Activated T-helper 2 cell treated with anti-CD3 and anti-CD28 coated beads, Interferon-gamma antibody, Interleukin-2, Interleukin-4, amounts not matched to agents 10 μg/mL and 5 μg/mL and 100 μg/mL, durations not matched to agents 14 hours and 24 hours and 36 hours (primary cell): Measurements from ENCODE around the gene AP1S2. TPM values are rescaled to one million over a fixed set of nuclear protein-coding genes. Genes with fewer than 3 reads are reported as not detected.

ENCODE experiments used
- DNase-seq: peaks from one replicate; pipeline ENCODE4 v3.0.0; 2021; ENCODE audit warnings: low spot score
- H3K27ac Mint-ChIP-seq: one replicate; pipeline ENCODE4 v1.8.0; 2021; ENCODE audit warnings: mixed read lengths
- H3K27me3 Mint-ChIP-seq: one replicate; pipeline ENCODE4 v1.8.0; 2021; ENCODE audit warnings: low read depth, mixed read lengths
- H3K36me3 Mint-ChIP-seq: one replicate; pipeline ENCODE4 v1.8.0; 2021; ENCODE audit warnings: low read depth, mixed read lengths
- H3K4me1 Mint-ChIP-seq: one replicate; pipeline ENCODE4 v1.8.0; 2021; ENCODE audit warnings: low read depth, mixed read lengths
- H3K4me3 Mint-ChIP-seq: one replicate; pipeline ENCODE4 v1.8.0; 2021; ENCODE audit warnings: low read depth, mild to moderate bottlenecking, moderate library complexity, mixed read lengths
- H3K9me3 Mint-ChIP-seq: one replicate; pipeline ENCODE4 v1.8.0; 2021; ENCODE audit warnings: mixed read lengths
- intact Hi-C: fragments of 100-400 bp; cut with micrococcal nuclease; formaldehyde crosslinking; loops from one replicate; pipeline ENCODE4 v1.15.1; 2023
- total RNA-seq: library from RNA; stranded (reverse); gene quantifications from 2 replicates; pipeline ENCODE4 v1.2.3, GENCODE V29; 2022

The AP1S2 gene
- total RNA-seq, 1 donor from 2014 or later, result 33.8 TPM

DNA sequence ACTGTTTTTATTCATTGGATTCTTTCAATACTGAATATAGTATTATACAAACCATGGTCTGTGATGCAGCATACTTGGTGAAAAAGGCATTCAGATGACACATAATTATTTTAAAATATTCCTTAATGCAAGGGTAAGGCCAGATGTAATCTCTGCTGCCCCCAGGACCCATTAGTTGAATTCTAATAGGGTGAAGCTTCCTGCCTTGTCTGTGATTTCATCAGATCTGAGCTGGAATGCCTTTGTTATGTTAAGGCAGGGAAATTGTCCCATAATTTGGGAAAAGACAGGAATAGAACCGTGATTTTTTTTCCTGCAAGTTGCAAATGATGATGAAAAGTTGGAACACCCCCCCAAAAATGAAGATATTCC, 38.2 kb downstream of the AP1S2 start:
- Mint-ChIP-seq H3K4me1 (peaks cover 43% of the 10 kb centered on the region), H3K9me3 (no peaks in the 10 kb centered on the region), H3K36me3 (peaks cover 65% of the 10 kb centered on the region), H3K27me3 (no peaks in the 10 kb centered on the region), H3K4me3 (no peak overlapping the region), H3K27ac (peak overlapping the region; percentile 92)
- DNase-seq, result no peak
- intact Hi-C loops, result loop anchor here (2.0 to 5.0 kb wide), 4 partner anchors 38 to 78 kb away; partner anchors contain the start of genes AP1S2 and CA5B

DNA sequence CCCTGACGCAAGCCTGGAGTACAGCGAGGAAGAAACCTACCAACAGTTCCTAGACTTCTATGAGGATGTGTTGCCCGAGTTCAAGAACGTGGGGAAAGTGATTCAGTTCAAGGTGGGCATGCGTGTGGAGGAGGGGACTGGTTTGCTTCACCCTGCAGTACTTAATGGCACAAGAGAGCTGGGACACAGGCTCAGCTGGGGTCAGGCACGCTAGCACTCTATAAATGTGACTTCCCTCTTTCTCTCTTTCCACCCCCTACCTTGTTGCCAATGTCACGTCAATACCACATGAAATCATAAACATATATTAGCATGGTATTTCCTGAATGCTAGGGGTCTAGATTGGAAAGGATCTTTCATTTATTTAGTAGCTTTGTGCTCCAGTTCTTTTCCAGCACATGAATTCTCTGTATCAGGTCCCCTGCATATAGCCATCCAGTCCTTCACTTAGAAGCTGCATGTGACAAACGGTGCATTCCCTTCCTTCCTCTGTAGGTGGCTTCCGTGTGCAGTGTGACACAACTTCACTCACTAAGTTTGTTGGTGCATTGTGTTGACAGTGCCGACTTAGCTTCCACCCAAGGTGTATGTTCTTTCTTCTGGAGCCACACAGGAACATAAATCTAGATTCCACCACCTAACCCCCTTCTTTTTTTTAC, 38.7 kb downstream of the AP1S2 start:
- Mint-ChIP-seq H3K4me3 (no peak overlapping the region), H3K36me3 (peaks cover 65% of the 10 kb centered on the region), H3K27me3 (no peaks in the 10 kb centered on the region), H3K27ac (peak overlapping the region; percentile 92), H3K4me1 (peaks cover 41% of the 10 kb centered on the region), H3K9me3 (no peaks in the 10 kb centered on the region)
- intact Hi-C loops, result loop anchor here (2.0 to 5.0 kb wide), 4 partner anchors 39 to 77 kb away; partner anchors contain the start of genes AP1S2 and CA5B
- peak; percentile 15 for DNase-seq

DNA sequence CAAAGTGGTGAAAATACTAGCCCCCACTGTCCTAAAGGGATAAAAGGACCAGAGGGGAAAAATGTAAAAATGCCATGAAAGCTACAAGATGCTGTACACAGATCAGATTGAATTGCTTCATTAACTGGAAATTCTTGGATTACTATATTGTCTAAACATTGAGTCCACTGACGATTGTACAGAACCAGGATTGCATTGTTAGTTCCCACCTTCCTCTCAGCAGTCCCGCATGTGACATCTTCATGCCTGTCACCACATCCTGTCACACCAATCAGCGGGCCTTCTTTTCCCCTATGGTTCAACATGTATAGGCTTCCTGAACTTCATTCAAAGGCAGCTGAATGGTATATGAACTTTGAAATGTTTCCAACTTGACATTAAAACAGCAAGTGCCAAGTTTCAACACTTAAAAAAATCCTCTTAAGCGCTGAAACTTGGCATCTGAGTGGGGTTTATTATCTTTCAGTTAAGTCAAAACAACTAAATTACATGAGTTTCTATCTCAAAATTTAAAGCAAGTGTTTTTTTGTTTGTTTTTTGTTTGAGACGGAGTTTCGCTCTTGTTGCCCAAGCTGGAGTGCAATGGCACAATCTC, 39.7 kb downstream of the AP1S2 start:
- Mint-ChIP-seq H3K27ac (peak overlapping the region; percentile 17), H3K36me3 (peaks cover 61% of the 10 kb centered on the region), H3K27me3 (no peaks in the 10 kb centered on the region), H3K4me1 (peaks cover 31% of the 10 kb centered on the region), H3K9me3 (no peaks in the 10 kb centered on the region), H3K4me3 (no peak overlapping the region)
- no peak for DNase-seq
- intact Hi-C loops, result loop anchor here (5.0 kb wide), 1 partner anchor 63 kb away; no protein-coding TSS in a partner anchor

DNA sequence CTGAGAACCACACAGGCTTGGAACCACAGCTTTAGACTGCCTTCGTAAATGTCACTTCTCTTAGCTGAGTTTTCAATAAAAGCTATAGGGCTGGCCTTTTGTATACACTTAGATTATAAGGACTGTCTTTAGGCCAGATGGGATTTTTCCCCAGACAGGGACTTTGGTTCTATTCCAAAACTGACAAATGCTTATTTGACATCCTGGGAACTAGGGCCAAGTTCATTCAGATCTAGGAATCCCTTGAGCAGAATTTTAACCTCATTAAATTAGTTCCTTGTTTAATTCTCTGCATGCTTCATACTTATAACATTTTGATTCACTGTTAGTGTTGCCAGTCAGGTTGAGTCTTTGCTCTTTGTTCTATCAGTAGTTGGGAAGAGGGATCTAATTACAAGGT, 41.2 kb downstream of the AP1S2 start:
- no peaks in the 10 kb centered on the region for H3K9me3 Mint-ChIP-seq
- H3K27ac Mint-ChIP-seq, result no peak overlapping the region
- peaks cover 65% of the 10 kb centered on the region for H3K36me3 Mint-ChIP-seq
- intact Hi-C loops, result no loop called here
- H3K4me1 Mint-ChIP-seq, result peaks cover 28% of the 10 kb centered on the region
- H3K4me3 Mint-ChIP-seq, result no peak overlapping the region
- H3K27me3 Mint-ChIP-seq, result no peaks in the 10 kb centered on the region
- DNase-seq, result no peak

DNA sequence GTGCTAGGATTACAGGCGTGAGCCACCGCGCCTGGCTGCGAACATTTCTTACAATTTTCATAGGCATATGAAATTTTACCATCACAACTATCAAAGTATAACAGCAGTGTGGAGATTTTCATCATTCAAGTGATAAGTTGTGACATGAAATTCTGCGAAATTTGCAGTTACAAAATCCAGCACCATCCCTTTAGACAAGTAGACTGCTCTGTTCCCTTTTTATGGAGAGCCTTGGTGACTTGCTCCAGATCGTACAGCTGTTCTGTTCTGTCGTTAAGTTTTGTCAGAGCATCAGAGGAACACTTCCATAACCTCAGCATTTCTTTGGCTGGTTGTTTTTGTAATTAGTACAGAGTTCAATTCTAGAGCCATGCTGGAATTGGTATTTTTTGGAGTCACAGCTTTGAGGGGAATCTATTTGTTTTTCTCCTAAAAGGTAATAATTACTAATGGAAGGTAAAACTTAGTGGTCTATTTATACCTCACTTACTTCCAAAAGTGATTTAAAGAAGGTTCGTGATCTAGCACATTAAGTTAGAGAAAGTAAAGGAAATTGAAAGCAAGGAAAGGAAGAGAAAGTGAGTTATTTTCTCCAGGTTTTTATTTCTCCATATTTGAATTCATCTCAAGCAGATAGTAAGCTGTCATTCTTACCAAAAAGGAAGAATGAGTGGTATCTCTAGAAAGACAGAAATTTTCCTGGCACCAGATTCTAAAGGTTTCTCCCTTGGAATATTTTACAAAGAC, 42.2 kb downstream of the AP1S2 start:
- H3K4me3 Mint-ChIP-seq, result no peak overlapping the region
- peaks cover 58% of the 10 kb centered on the region for H3K36me3 Mint-ChIP-seq
- intact Hi-C loops, result no loop called here
- DNase-seq, result no peak
- no peak overlapping the region for H3K27ac Mint-ChIP-seq
- H3K9me3 Mint-ChIP-seq, result no peaks in the 10 kb centered on the region
- H3K27me3 Mint-ChIP-seq, result no peaks in the 10 kb centered on the region
- peaks cover 22% of the 10 kb centered on the region for H3K4me1 Mint-ChIP-seq

- intact Hi-C loops, result no loop called here
- no peak overlapping the region for H3K4me3 Mint-ChIP-seq
- DNase-seq, result no peak
- H3K27me3 Mint-ChIP-seq, result no peaks in the 10 kb centered on the region
- H3K27ac Mint-ChIP-seq, result no peak overlapping the region
- no peaks in the 10 kb centered on the region for H3K9me3 Mint-ChIP-seq
- peaks cover 58% of the 10 kb centered on the region for H3K36me3 Mint-ChIP-seq
- no peaks in the 10 kb centered on the region for H3K4me1 Mint-ChIP-seq
Observed at GRCh38 chrX:15808254-15808653, 46.4 kb downstream of the AP1S2 start.

DNA sequence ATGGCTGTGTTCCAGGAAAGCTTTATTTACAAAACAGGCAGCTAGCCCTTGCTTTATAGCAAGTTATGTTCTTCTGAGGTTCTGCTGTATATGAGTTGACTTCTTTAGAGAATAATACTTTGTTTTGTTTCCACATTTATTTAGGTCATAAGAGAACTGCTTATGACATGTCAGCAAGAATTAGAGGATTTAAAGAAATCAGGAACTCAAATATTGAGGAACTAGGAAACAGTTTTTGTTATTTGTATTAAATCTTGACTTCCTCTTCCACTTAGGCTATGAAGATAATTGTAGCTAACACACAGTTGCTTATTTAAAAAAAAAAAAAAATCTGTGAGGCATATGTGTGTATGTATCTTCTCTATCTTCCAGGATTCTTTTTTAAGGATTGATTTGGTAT, 50.0 kb downstream of the AP1S2 start:
- no peaks in the 10 kb centered on the region for H3K27me3 Mint-ChIP-seq
- no peak overlapping the region for H3K4me3 Mint-ChIP-seq
- no peak overlapping the region for H3K27ac Mint-ChIP-seq
- H3K4me1 Mint-ChIP-seq, result no peaks in the 10 kb centered on the region
- no peak for DNase-seq
- peaks cover 41% of the 10 kb centered on the region for H3K36me3 Mint-ChIP-seq
- H3K9me3 Mint-ChIP-seq, result no peaks in the 10 kb centered on the region
- intact Hi-C loops, result no loop called here

GRCh38 chrX:15797707-15798106, 56.9 kb downstream of the AP1S2 start:
- Mint-ChIP-seq H3K9me3 (no peaks in the 10 kb centered on the region), H3K4me1 (peaks cover 16% of the 10 kb centered on the region), H3K27ac (no peak overlapping the region), H3K4me3 (no peak overlapping the region), H3K27me3 (no peaks in the 10 kb centered on the region), H3K36me3 (peaks cover 41% of the 10 kb centered on the region)
- intact Hi-C loops, result no loop called here
- DNase-seq, result no peak

- Mint-ChIP-seq H3K27me3 (no peaks in the 10 kb centered on the region), H3K4me3 (no peak overlapping the region), H3K27ac (no peak overlapping the region), H3K9me3 (no peaks in the 10 kb centered on the region), H3K36me3 (peaks cover 23% of the 10 kb centered on the region), H3K4me1 (peaks cover 13% of the 10 kb centered on the region)
- no peak for DNase-seq
- intact Hi-C loops, result loop anchor here (1.0 to 5.0 kb wide), 5 partner anchors 26 to 116 kb away; partner anchors contain the start of genes AP1S2 and CA5B
Observed at GRCh38 chrX:15790769-15791290, 63.8 kb downstream of the AP1S2 start.

DNA sequence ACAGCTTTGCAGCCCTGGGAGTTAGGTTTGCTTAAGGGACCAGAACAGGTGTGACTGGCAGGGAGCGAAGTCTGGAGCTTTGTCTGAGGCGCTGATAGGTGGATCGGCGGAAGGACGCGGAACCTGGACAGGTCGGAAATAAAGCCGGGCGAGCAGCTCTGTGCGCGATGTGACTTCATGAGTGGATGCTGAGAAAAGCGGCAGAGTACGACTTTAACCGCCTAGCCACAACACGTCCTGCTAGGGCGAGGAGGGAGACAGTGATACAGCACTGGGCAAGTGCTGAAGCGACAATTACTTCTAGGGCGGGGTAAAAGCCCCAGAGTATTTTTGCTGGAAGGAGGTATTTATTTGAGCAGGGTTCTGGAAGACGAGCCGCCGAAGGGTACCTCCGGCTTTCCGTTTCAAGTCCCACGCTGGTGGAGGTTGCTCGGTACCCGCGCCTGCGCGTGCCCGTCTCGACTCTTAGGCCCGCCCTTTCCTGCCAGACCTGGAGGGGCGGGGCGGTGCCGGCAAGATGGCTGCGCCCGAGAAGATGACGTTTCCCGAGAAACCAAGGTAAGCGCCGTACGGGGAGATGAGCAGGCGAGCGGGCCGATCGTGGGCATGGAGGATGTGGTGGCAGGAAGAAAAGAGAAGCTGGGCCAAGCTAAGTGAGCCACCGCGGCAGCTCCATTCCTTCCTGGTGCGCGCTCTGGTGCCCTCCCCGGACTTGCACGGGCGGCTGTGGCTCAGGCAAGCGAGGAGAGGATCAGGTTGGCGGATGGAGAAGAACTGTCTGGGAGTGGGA, 64.4 kb downstream of the AP1S2 start, which contains the start of gene ZRSR2:
TSS of gene ZRSR2 (plus strand) at position 506 of the 790 bp plus-strand sequence. CDS start at position 518, 12 bp downstream.
- Mint-ChIP-seq H3K9me3 (no peaks in the 10 kb centered on the region), H3K27me3 (no peaks in the 10 kb centered on the region), H3K27ac (no peak within 1 kb of the TSS), H3K4me3 (no peak within 1 kb of the TSS), H3K36me3 (peaks cover 21% of the 10 kb centered on the region), H3K4me1 (peaks cover 12% of the 10 kb centered on the region)
- DNase-seq, result peak; percentile 83
- intact Hi-C loops, result loop anchor here (1.0 to 5.0 kb wide), 5 partner anchors 27 to 115 kb away; partner anchors contain the start of genes AP1S2 and CA5B

DNA sequence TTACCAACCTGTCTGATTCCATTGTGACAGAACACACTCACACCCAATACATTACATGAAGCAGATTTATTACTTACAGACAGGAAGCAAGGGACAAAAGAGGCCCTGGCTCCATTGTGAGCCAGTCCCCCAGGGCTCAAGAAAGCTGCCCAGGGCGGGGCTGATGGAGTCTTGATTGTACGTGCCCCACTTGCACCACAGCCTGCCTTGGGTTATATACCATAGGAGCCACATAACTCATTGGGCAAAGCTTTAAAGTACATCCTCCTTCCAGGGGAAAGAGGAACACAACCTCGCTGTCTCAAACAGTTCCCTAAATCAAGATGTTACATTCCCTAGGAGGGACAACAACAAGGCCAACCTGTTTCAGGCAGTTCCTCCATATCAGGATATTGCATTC, 67.7 kb downstream of the AP1S2 start:
- Mint-ChIP-seq H3K4me1 (peaks cover 4% of the 10 kb centered on the region), H3K27me3 (no peaks in the 10 kb centered on the region), H3K9me3 (no peaks in the 10 kb centered on the region), H3K4me3 (no peak overlapping the region), H3K27ac (no peak overlapping the region), H3K36me3 (peaks cover 12% of the 10 kb centered on the region)
- intact Hi-C loops, result no loop called here
- DNase-seq, result no peak

- H3K4me3 Mint-ChIP-seq, result no peak overlapping the region
- intact Hi-C loops, result no loop called here
- H3K27ac Mint-ChIP-seq, result no peak overlapping the region
- no peaks in the 10 kb centered on the region for H3K27me3 Mint-ChIP-seq
- DNase-seq, result no peak
- H3K4me1 Mint-ChIP-seq, result peaks cover 4% of the 10 kb centered on the region
- peaks cover 12% of the 10 kb centered on the region for H3K36me3 Mint-ChIP-seq
- no peaks in the 10 kb centered on the region for H3K9me3 Mint-ChIP-seq
Observed at GRCh38 chrX:15785176-15785750, 69.3 kb downstream of the AP1S2 start.
